ENCODE results near the gene FARP1. TPM values are rescaled to one million over a fixed set of nuclear protein-coding genes. Genes with fewer than 3 reads are reported as not detected.

Gene FARP1
- total and polyA plus RNA-seq, 2 of the 8 experiments (the other 6 are each of a cell fraction or from before 2014, with no cell fraction given) = 24.7 to 104 TPM

DNA sequence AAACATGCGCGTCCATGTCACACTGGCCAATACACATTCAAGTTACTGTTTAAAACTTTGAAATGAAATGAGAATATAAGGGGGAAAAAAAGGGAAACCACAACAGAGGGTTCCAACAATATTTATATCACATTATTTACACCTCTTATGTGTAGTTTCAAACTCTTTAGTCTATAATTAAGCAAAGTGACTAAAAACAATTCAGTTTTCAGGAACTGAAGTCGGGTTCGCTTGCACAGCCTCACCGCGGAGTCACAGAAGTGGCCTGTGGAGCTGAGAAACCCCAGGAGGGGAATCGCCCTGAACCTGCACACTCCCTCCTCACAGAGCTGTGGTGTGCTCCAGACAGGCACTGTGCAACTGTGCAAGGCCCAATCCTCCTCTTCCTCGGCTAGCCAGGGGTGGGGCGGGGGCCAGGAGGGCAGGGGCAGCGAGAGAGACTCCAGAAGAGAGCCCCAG is 358.1 kb downstream of the FARP1 start:
- no peak overlapping the region for H4K5ac ChIP-seq (ENCODE audit: insufficient read length, low read depth, low read length)
- H2AFZ ChIP-seq (ENCODE audit: low read length) = no peak overlapping the region
- no peak overlapping the region for H3K23ac ChIP-seq (ENCODE audit: insufficient read length)
- H3K4me1 ChIP-seq (replicated peaks in 1 of 4; ENCODE audit: control insufficient read depth in 3 of 4, insufficient read depth in 4 of 4, low read length in 3 of 4) = peaks cover 1 to 10% (median 7%) of the 10 kb centered on the region in 4 experiments
- ChIA-PET POLR2A (ENCODE audit: partially characterized antibody) (no interaction called here), CTCF (ENCODE audit: partially characterized antibody) (interaction anchor here (0.6 to 1.4 kb wide), 3 partner anchors 12 to 70 kb away, joined by 3 to 4 read pairs (median 3); no protein-coding TSS in a partner anchor)
- H2BK5ac ChIP-seq (ENCODE audit: low read depth, low read length) = no peak overlapping the region
- peaks cover 12 to 89% of the 10 kb centered on the region in 2 experiments; a peak in 3 of 4 replicates for H3K79me2 ChIP-seq (ENCODE audit: control insufficient read depth in 1 of 2, insufficient read depth in 2 of 2, low read length in 2 of 2)
- H3K4ac ChIP-seq (replicated peaks; ENCODE audit: insufficient read length, low read depth, low read length) = no peak overlapping the region
- WGBS, 2 experiments (ENCODE audit: extremely low coverage in 1 of 2, insufficient coverage in 1 of 2, insufficient read length in 1 of 2, insufficient replicate concordance in 2 of 2, low coverage in 1 of 2, low lambda C conversion rate in 2 of 2, missing lambda C conversion rate in 1 of 2) = 92% methylated on average over 10 of the region's 10 CpGs; no CpG with 5 or more reads in 1 of the 2 experiments
- no peak overlapping the region for H3K27ac ChIP-seq (ENCODE audit: low read depth, low read length)
- no peak overlapping the region for H3K4me3 ChIP-seq (ENCODE audit: extremely low read depth in 1 of 4, insufficient read depth in 2 of 4, low read depth in 3 of 4, low read length in 4 of 4)
- H4K8ac ChIP-seq (ENCODE audit: extremely low read depth, insufficient read depth, low read length) = no peak overlapping the region
- DNase-seq (ENCODE audit: low read depth in 1 of 2, low spot score in 2 of 2) = no peak
- H3K79me1 ChIP-seq (ENCODE audit: low read depth, low read length) = peaks cover 27% of the 10 kb centered on the region
- H2BK12ac ChIP-seq (ENCODE audit: low read depth, low read length) = no peak overlapping the region
- no peaks in the 10 kb centered on the region for H3K23me2 ChIP-seq (ENCODE audit: low read depth, low read length)
- H3K36me3 ChIP-seq (ENCODE audit: control insufficient read depth in 2 of 4, insufficient read depth in 4 of 4, low read length in 3 of 4) = peaks cover 0 to 7% (median 2%) of the 10 kb centered on the region in 4 experiments; a peak in 1 of 8 replicates
- no peak overlapping the region for H3K56ac ChIP-seq (replicated peaks; ENCODE audit: insufficient read length, low read depth, low read length)
- H4K20me1 ChIP-seq (replicated peaks in 1 of 2; ENCODE audit: control insufficient read depth in 1 of 2, insufficient read depth in 2 of 2, low read length in 2 of 2) = peaks cover 4 to 14% of the 10 kb centered on the region in 2 experiments
- no peak overlapping the region for H4K91ac ChIP-seq (replicated peaks; ENCODE audit: insufficient read length, low read length)
- H3K9me3 ChIP-seq (ENCODE audit: insufficient read depth in 2 of 2, low read depth in 1 of 2, low read length in 1 of 2) = 0 out of 4 replicates have a peak, but pooled peaks cover 0 to 2% of the 10 kb centered on the region in 2 experiments
- H3K4me2 ChIP-seq (ENCODE audit: insufficient read depth in 1 of 2, low read depth in 2 of 2, low read length in 2 of 2) = no peak overlapping the region
- H2BK15ac ChIP-seq (ENCODE audit: low read length) = no peak overlapping the region
- H2AK5ac ChIP-seq (ENCODE audit: low read depth, low read length) = no peak overlapping the region
- no peak overlapping the region for H2BK20ac ChIP-seq (ENCODE audit: low read length)
- H3K9ac ChIP-seq (replicated peaks in 1 of 4; ENCODE audit: extremely low read depth in 1 of 4, low read depth in 3 of 4, low read length in 3 of 4) = no peak overlapping the region
- FAIRE-seq = no peak
- H3K14ac ChIP-seq (ENCODE audit: insufficient read length) = no peak overlapping the region
- no peaks in the 10 kb centered on the region for H3K27me3 ChIP-seq (replicated peaks in 1 of 4; ENCODE audit: control insufficient read depth in 3 of 4, extremely low read depth in 1 of 4, insufficient read depth in 3 of 4, low read length in 3 of 4)
- no peak overlapping the region for H2BK120ac ChIP-seq (replicated peaks; ENCODE audit: low read depth, low read length)
- no peak overlapping the region for H3K18ac ChIP-seq (ENCODE audit: extremely low read depth, low read length)
- TF ChIP-seq CBX8 (IDR thresholded peaks at IDR 0.05; ENCODE audit: borderline replicate concordance, low read depth, low read length) = no peak

Measured in H1 (cell line).